ENCODE measurements around the gene ADARB2.

DNA sequence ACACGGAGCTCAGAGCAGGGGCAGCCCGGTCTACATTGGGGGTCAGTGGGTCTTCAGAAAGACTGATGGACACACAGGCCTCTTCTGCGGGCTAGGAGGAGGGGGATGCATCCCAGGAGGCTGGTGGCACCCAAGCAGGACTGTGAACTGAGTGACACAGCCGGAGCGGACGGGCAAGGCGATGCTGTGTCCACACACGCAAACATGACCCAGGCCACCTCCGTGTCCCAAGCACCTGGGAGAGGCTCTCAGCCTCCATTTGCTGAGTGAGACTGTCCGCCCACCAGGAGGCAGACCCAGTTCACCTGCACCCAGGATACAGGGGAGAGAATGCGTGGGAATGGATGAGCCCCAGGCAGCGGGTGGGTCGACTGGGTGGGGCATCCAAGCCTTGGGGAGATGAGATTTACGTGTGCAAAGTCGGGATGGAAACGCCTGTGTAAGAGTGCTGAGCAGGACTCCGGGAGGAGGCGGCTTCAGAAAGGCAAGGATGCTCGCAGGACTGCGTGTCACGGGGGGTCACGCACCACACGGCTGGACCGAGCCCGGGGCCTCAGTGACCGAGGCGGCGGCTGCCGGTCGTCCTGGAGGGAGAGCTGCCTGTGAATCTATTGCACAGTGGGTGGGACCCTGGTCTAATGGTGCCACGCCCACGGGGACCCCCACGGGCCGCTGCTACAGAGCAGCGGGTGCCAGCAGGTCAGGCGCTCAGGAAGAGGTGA is 262.8 kb downstream of the ADARB2 start:
- TF ChIP-seq RAD21 (IDR thresholded peaks at IDR 0.05; ENCODE audit: low read depth) (no peak), TCF12 (IDR thresholded peaks at IDR 0.05; ENCODE audit: low read depth) (no peak), EP300 (IDR thresholded peaks at IDR 0.05; ENCODE audit: borderline replicate concordance) (no peak), YY1 (IDR thresholded peaks at IDR 0.05; ENCODE audit: low read depth) (no peak), CEBPB (IDR thresholded peaks at IDR 0.05) (no peak)
- TF ChIP-seq, protein P1, sequence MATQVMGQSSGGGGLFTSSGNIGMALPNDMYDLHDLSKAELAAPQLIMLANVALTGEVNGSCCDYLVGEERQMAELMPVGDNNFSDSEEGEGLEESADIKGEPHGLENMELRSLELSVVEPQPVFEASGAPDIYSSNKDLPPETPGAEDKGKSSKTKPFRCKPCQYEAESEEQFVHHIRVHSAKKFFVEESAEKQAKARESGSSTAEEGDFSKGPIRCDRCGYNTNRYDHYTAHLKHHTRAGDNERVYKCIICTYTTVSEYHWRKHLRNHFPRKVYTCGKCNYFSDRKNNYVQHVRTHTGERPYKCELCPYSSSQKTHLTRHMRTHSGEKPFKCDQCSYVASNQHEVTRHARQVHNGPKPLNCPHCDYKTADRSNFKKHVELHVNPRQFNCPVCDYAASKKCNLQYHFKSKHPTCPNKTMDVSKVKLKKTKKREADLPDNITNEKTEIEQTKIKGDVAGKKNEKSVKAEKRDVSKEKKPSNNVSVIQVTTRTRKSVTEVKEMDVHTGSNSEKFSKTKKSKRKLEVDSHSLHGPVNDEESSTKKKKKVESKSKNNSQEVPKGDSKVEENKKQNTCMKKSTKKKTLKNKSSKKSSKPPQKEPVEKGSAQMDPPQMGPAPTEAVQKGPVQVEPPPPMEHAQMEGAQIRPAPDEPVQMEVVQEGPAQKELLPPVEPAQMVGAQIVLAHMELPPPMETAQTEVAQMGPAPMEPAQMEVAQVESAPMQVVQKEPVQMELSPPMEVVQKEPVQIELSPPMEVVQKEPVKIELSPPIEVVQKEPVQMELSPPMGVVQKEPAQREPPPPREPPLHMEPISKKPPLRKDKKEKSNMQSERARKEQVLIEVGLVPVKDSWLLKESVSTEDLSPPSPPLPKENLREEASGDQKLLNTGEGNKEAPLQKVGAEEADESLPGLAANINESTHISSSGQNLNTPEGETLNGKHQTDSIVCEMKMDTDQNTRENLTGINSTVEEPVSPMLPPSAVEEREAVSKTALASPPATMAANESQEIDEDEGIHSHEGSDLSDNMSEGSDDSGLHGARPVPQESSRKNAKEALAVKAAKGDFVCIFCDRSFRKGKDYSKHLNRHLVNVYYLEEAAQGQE (IDR thresholded peaks at IDR 0.05; ENCODE audit: low read depth) = no peak
- TF ChIP-seq, protein P2, sequence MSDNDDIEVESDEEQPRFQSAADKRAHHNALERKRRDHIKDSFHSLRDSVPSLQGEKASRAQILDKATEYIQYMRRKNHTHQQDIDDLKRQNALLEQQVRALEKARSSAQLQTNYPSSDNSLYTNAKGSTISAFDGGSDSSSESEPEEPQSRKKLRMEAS (IDR thresholded peaks at IDR 0.05) = no peak

Measured in Ishikawa (cell line).